Cerebellar nuclear complex (tissue), 1 donor: ENCODE data around the gene TUNAR.
A peak's percentile ranks its signal among the peaks of the same experiment; 100 is the strongest.
"Not testable (repeated sequence)": the region's sequence is repeated elsewhere in the genome, so short reads cannot be mapped to it uniquely, and the experiment has no call there.

Experiments
- DNase-seq, 2 experiments: peaks; one replicate each; lab custom pipeline; 2025; lab: John Stamatoyannopoulos, UW

The TUNAR gene

GRCh38 chr14:95918466-95918865, 41.8 kb downstream of the TUNAR start:
- DNase-seq = no peak

GRCh38 chr14:95920769-95921438, 44.3 kb downstream of the TUNAR start:
- no peak for DNase-seq

- no peak for DNase-seq
Measured at GRCh38 chr14:95922080-95922479, 45.4 kb downstream of the TUNAR start.

- DNase-seq = no peak
Measured at GRCh38 chr14:95928751-95929150, 52.1 kb downstream of the TUNAR start.

- DNase-seq = no peak
Measured at GRCh38 chr14:95931384-95931783, 54.8 kb downstream of the TUNAR start.

GRCh38 chr14:95935228-95935822, 58.7 kb downstream of the TUNAR start:
- DNase-seq = no peak

GRCh38 chr14:95936041-95936440, 59.4 kb downstream of the TUNAR start:
- DNase-seq = no peak

GRCh38 chr14:95939335-95939734, 62.7 kb downstream of the TUNAR start:
- DNase-seq = no peak

GRCh38 chr14:95941897-95942296, 65.3 kb downstream of the TUNAR start:
- no peak for DNase-seq

GRCh38 chr14:95943699-95944098, 67.1 kb downstream of the TUNAR start:
- DNase-seq = peak in 1 of 2 experiments; percentile 1

GRCh38 chr14:95944462-95944861, 67.8 kb downstream of the TUNAR start:
- no peak for DNase-seq

- no peak for DNase-seq
Measured at GRCh38 chr14:95946867-95947266, 70.2 kb downstream of the TUNAR start.

GRCh38 chr14:95948558-95948981, 71.9 kb downstream of the TUNAR start:
- DNase-seq = no peak

- no peak for DNase-seq
Measured at GRCh38 chr14:95951359-95951758, 74.7 kb downstream of the TUNAR start.

GRCh38 chr14:95953111-95953724, 76.6 kb downstream of the TUNAR start:
- no peak for DNase-seq

GRCh38 chr14:95956601-95957460, 80.2 kb downstream of the TUNAR start:
- no peak for DNase-seq

GRCh38 chr14:95958105-95958504, 81.5 kb downstream of the TUNAR start:
- no peak for DNase-seq

- no peak for DNase-seq
Measured at GRCh38 chr14:95959317-95959716, 82.7 kb downstream of the TUNAR start.

GRCh38 chr14:95961481-95961880, 84.8 kb downstream of the TUNAR start:
- no peak for DNase-seq

- DNase-seq = no peak
Measured at GRCh38 chr14:95964901-95965300, 88.3 kb downstream of the TUNAR start.

- not testable (repeated sequence) for DNase-seq
Measured at GRCh38 chr14:95968048-95968447, 91.4 kb downstream of the TUNAR start.
